DND-41 (cell line): ENCODE data around the gene GABBR2.

Source experiments
- ATAC-seq: fragments of 200-7000 bp; cut with Tn5 transposase; 3 replicates; pipeline ENCODE4 v1.9.1; 2021; ENCODE audit warnings: low read depth; ENCODE audit not compliant: insufficient read depth
- DNase-seq: peaks from one replicate; pipeline ENCODE4 v3.0.0-alpha.2; 2020
- H2AFZ ChIP-seq: 2 replicates; pipeline ENCODE4 v1.6.0; 2012; ENCODE audit warnings: low read depth, low read length
- H3K27ac ChIP-seq: 2 replicates; pipeline ENCODE4 v1.5.1; 2012; ENCODE audit warnings: low read length, inconsistent platforms
- H3K27me3 ChIP-seq: fragments of 200-600 bp; sonication (generic); 2 replicates; pipeline ENCODE4 v1.6.0; 2012; ENCODE audit warnings: low read length, mild to moderate bottlenecking, inconsistent platforms; ENCODE audit not compliant: insufficient read depth, poor library complexity
- H3K36me3 ChIP-seq: 2 replicates; pipeline ENCODE4 v1.5.1; 2012; ENCODE audit warnings: low read length, inconsistent platforms; ENCODE audit not compliant: insufficient read depth
- H3K4me1 ChIP-seq: 2 replicates; pipeline ENCODE4 v1.5.1; 2012; ENCODE audit warnings: mild to moderate bottlenecking, low read length; ENCODE audit not compliant: insufficient read depth
- H3K4me2 ChIP-seq: 2 replicates; pipeline ENCODE4 v1.6.0; 2012; ENCODE audit warnings: mild to moderate bottlenecking, moderate library complexity, low read length, inconsistent platforms; ENCODE audit not compliant: insufficient read depth
- H3K4me3 ChIP-seq, 2 experiments: fragments of 200-600 bp in 1 of 2; shearing (Covaris generic) in 1 of 2; 2 replicates each; pipeline ENCODE4 v1.5.1; 2012 to 2016; ENCODE audit warnings: inconsistent platforms in 2 of 2, low read length in 2 of 2, mild to moderate bottlenecking in 2 of 2, low read depth in 1 of 2, moderate library complexity in 1 of 2
- H3K79me2 ChIP-seq: 2 replicates; pipeline ENCODE4 v1.6.0; 2012; ENCODE audit warnings: low read length, inconsistent platforms; ENCODE audit not compliant: insufficient read depth
- H3K9ac ChIP-seq: 2 replicates; pipeline ENCODE4 v1.6.0; 2012; ENCODE audit warnings: low read depth, mild to moderate bottlenecking, inconsistent platforms, low read length, moderate library complexity
- H3K9me3 ChIP-seq: 2 replicates; pipeline ENCODE4 v1.5.1; 2012; ENCODE audit warnings: low read length, moderate library complexity, mild to moderate bottlenecking, inconsistent platforms; ENCODE audit not compliant: insufficient read depth, severe bottlenecking
- H4K20me1 ChIP-seq: 2 replicates; pipeline ENCODE4 v1.6.0; 2012; ENCODE audit warnings: low read length; ENCODE audit not compliant: insufficient read depth
- CTCF ChIP-seq: IDR thresholded peaks from 2 replicates; pipeline ENCODE4 v1.5.1; 2012; ENCODE audit warnings: borderline replicate concordance, low read length, moderate library complexity, mild to moderate bottlenecking; ENCODE audit not compliant: poor library complexity, severe bottlenecking; ENCODE audit errors: extremely low read depth
- EZH2 ChIP-seq: IDR thresholded peaks from 3 replicates; pipeline ENCODE4 v1.6.1; 2012; ENCODE audit warnings: borderline replicate concordance, low read depth, mild to moderate bottlenecking, moderate library complexity, low read length, inconsistent platforms; ENCODE audit not compliant: severe bottlenecking

Gene GABBR2

DNA sequence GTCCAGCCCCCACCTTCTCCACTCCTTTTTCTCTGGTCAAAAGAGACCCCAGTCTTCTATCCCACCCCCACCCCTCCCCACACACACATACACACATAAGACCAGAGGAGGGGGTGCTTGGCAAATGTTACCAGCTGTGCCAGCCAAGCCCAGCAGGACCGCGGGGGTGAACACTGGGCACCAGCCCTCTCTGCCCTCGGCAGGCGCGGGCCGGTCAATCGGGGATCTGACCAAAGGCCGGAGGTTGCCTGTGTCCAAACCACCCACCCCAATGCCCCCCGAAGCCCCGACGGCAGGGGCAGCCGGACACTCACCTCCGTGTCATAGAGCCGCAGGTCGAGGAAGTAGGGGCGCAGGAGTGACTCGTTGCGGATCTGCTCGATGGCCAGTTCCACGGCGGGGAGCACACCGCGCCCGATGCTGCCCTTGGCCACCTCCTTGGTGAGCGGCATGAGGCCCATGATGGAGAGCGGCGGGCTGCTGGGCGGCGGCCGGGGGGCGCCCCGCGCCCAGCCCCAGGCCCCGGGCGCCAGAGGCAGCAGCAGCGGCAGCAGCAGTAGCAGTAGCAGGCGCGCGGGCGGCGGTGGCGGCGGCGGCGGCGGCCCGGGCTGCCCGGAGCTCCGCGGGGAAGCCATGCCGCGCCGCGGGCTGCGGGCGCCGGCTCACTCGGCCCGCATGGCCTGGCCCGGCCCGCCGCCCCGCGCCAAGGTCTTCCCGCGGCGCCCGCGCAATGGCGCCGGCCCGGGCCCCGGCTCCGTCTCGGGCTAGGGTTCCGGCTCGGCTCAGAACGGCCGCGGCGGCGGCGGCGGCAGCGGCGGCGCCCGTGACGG, 417 bp downstream of the GABBR2 start:
- Histone ChIP-seq H3K4me2 (no peak overlapping the region), H2AFZ (no peak overlapping the region), H3K79me2 (no peaks in the 10 kb centered on the region), H3K9ac (no peak overlapping the region), H4K20me1 (no peaks in the 10 kb centered on the region), H3K36me3 (no peaks in the 10 kb centered on the region), H3K4me1 (no peaks in the 10 kb centered on the region), H3K4me3 (no peak overlapping the region), H3K9me3 (no peaks in the 10 kb centered on the region), H3K27me3 (no peaks in the 10 kb centered on the region), H3K27ac (no peak overlapping the region)
- no peak for ATAC-seq
- no peak for DNase-seq
- TF ChIP-seq CTCF, result no peak
- TF ChIP-seq EZH2, result no peak

GRCh38 chr9:98707166-98708102, 1.3 kb downstream of the GABBR2 start:
- no peaks in the 10 kb centered on the region for H4K20me1 ChIP-seq
- H3K4me3 ChIP-seq, result no peak overlapping the region
- H3K27ac ChIP-seq, result no peak overlapping the region
- no peak overlapping the region for H3K4me2 ChIP-seq
- H3K79me2 ChIP-seq, result no peaks in the 10 kb centered on the region
- no peaks in the 10 kb centered on the region for H3K4me1 ChIP-seq
- no peak overlapping the region for H2AFZ ChIP-seq
- no peak overlapping the region for H3K9ac ChIP-seq
- no peaks in the 10 kb centered on the region for H3K27me3 ChIP-seq
- no peaks in the 10 kb centered on the region for H3K36me3 ChIP-seq
- ATAC-seq (no peak), DNase-seq (no peak)
- TF ChIP-seq EZH2, result no peak
- TF ChIP-seq CTCF, result no peak
- H3K9me3 ChIP-seq, result no peaks in the 10 kb centered on the region

GRCh38 chr9:98706651-98707165, 2.0 kb downstream of the GABBR2 start:
- DNase-seq (no peak), ATAC-seq (no peak)
- Histone ChIP-seq H3K9ac (no peak overlapping the region), H2AFZ (no peak overlapping the region), H4K20me1 (no peaks in the 10 kb centered on the region), H3K4me1 (no peaks in the 10 kb centered on the region), H3K79me2 (no peaks in the 10 kb centered on the region), H3K9me3 (no peaks in the 10 kb centered on the region), H3K27me3 (no peaks in the 10 kb centered on the region), H3K4me3 (no peak overlapping the region), H3K4me2 (no peak overlapping the region), H3K27ac (no peak overlapping the region), H3K36me3 (no peaks in the 10 kb centered on the region)
- TF ChIP-seq CTCF, result no peak
- no peak for TF ChIP-seq EZH2
